T follicular helper cell (primary cell): ENCODE measurements around the gene SULT1A1.

Experiments
- DNase-seq: peaks from one replicate; pipeline ENCODE4 v3.0.0-alpha.2; 2020; ENCODE audit warnings: low read depth

The SULT1A1 gene

GRCh38 chr16:28558456-28558855 is 51.4 kb downstream of the SULT1A1 start:
- DNase-seq, result no peak

GRCh38 chr16:28556914-28557320 is 52.9 kb downstream of the SULT1A1 start:
- no peak for DNase-seq

GRCh38 chr16:28555561-28555960 is 54.3 kb downstream of the SULT1A1 start:
- DNase-seq, result no peak
